ENCODE data around the gene PPIL4. TPM values are rescaled to one million over a fixed set of nuclear protein-coding genes. Genes with fewer than 3 reads are reported as not detected.
A peak's percentile ranks its signal among the peaks of the same experiment; 100 is the strongest.

The PPIL4 gene
- total and polyA plus RNA-seq, 10 of the 15 experiments (the other 5 are each of a cell fraction or from before 2014, with no cell fraction given): 8.0 to 28.4 (median 24.3) TPM

DNA sequence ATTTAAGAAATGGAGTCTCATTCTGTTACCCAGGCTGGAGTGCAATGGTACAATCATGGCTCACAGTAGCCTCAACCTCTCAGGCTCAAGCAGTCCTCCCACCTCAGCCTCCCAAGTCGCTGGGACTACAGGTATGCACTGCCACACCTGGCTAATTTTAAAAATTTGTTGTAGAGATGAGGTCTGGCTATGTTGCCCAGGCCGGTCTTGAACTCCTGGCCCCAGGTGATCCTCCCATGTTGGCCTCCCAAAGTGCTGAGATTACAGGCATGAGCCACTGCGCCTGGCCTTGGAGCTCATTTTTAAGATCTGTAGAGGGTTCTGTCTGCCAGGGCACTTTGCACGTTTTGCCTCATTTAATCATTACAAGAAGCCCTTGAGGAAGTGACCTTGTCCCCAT is 78.6 kb downstream of the PPIL4 start:
- 28% methylated on average over 4 of the region's 4 CpGs for WGBS (ENCODE audit: insufficient coverage, insufficient replicate concordance, low lambda C conversion rate, missing lambda C conversion rate)
- Histone ChIP-seq H4K20me1 (ENCODE audit: control insufficient read depth, insufficient read depth) (0 out of 2 replicates have a peak, but pooled peaks cover 6% of the 10 kb centered on the region), H3K4me2 (ENCODE audit: control insufficient read depth, insufficient read depth) (peak overlapping the region; percentile 81), H3K9ac (ENCODE audit: control insufficient read depth, insufficient read depth, low read length) (peak overlapping the region; percentile 45; the same call in 1 of the 2 replicates), H3K4me3 (peak overlapping the region; percentile 60; the same call in 1 of the 2 replicates), H3K79me2 (ENCODE audit: control insufficient read depth, insufficient read depth, low read length) (peaks cover 59% of the 10 kb centered on the region), H3K36me3 (ENCODE audit: control insufficient read depth in 2 of 2, insufficient read depth in 2 of 2, low read length in 1 of 2) (peaks cover 9 to 17% of the 10 kb centered on the region in 2 experiments; a peak in 3 of 4 replicates), H3K27ac (ENCODE audit: control insufficient read depth, insufficient read depth) (peak overlapping the region; percentile 85), H3K9me3 (replicated peaks; ENCODE audit: control insufficient read depth, insufficient read depth, low read length) (no peaks in the 10 kb centered on the region), H3K27me3 (replicated peaks in 1 of 2; ENCODE audit: control insufficient read depth in 2 of 2, insufficient read depth in 2 of 2, low read length in 1 of 2) (no peaks in the 10 kb centered on the region), H2AFZ (ENCODE audit: control insufficient read depth, low read depth, low read length) (no peak overlapping the region), H3K4me1 (ENCODE audit: control insufficient read depth, insufficient read depth, low read length) (peaks cover 76% of the 10 kb centered on the region)
- FAIRE-seq (no peak), DNase-seq (ENCODE audit: low read depth, low spot score) (no peak), ATAC-seq (no peak)
- ChIA-PET SMC1A (ENCODE audit: uncharacterized antibody, unreplicated experiment) (interaction anchor here (0.6 to 4.7 kb wide), 14 partner anchors 26 to 439 kb away, joined by 3 to 38 read pairs (median 4); no protein-coding TSS in a partner anchor), RAD21 (ENCODE audit: unreplicated experiment) (interaction anchor here (0.9 to 2.4 kb wide), 9 partner anchors 25 to 439 kb away, joined by 3 to 14 read pairs (median 4); no protein-coding TSS in a partner anchor), POLR2A (interaction anchor here (0.7 to 1.9 kb wide), 7 partner anchors 9 to 422 kb away, joined by 3 to 6 read pairs (median 4); no protein-coding TSS in a partner anchor), CTCF (interaction anchor here (0.6 to 6.5 kb wide), 9 partner anchors 8 to 521 kb away, joined by 3 to 50 read pairs (median 4); no protein-coding TSS in a partner anchor)
- in situ Hi-C loops (cut with MboI) (no loop called here), intact Hi-C loops (cut with micrococcal nuclease; ENCODE audit: unreplicated experiment) (no loop called here)
- no TSS peak for BruUV-seq (replicated peaks)
- TF ChIP-seq, protein P1, sequence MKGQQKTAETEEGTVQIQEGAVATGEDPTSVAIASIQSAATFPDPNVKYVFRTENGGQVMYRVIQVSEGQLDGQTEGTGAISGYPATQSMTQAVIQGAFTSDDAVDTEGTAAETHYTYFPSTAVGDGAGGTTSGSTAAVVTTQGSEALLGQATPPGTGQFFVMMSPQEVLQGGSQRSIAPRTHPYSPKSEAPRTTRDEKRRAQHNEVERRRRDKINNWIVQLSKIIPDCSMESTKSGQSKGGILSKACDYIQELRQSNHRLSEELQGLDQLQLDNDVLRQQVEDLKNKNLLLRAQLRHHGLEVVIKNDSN (IDR thresholded peaks at IDR 0.05; ENCODE audit: borderline replicate concordance, extremely low read length, insufficient read depth, low read depth, low read length): no peak
- TF ChIP-seq HCFC1 (IDR thresholded peaks at IDR 0.05; ENCODE audit: low read length) (no peak), BHLHE40 (IDR thresholded peaks at IDR 0.05; ENCODE audit: borderline replicate concordance in 1 of 2, low read depth in 2 of 2, low read length in 1 of 2) (peak in 1 of 2 experiments; percentile 21; a peak in 1 of 4 replicates), ZNF217 (IDR thresholded peaks at IDR 0.05) (no peak), CUX1 (IDR thresholded peaks at IDR 0.05; ENCODE audit: insufficient replicate concordance, low read depth, low read length) (no peak), ATF3 (IDR thresholded peaks at IDR 0.05; ENCODE audit: borderline replicate concordance, extremely low read depth, low read depth, low read length) (no peak), IKZF1 (conservative IDR thresholded peaks at IDR 0.05) (no peak), FOXK2 (IDR thresholded peaks at IDR 0.05) (no peak), ZBTB33 (IDR thresholded peaks at IDR 0.05) (no peak)
- TF ChIP-seq, protein P2, sequence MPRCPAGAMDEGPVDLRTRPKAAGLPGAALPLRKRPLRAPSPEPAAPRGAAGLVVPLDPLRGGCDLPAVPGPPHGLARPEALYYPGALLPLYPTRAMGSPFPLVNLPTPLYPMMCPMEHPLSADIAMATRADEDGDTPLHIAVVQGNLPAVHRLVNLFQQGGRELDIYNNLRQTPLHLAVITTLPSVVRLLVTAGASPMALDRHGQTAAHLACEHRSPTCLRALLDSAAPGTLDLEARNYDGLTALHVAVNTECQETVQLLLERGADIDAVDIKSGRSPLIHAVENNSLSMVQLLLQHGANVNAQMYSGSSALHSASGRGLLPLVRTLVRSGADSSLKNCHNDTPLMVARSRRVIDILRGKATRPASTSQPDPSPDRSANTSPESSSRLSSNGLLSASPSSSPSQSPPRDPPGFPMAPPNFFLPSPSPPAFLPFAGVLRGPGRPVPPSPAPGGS (IDR thresholded peaks at IDR 0.05; ENCODE audit: borderline replicate concordance, insufficient read depth, low read depth, low read length, poor library complexity, severe bottlenecking): no peak
